ENCODE measurements around the gene ZBED4. TPM values are rescaled to one million over a fixed set of nuclear protein-coding genes. Genes with fewer than 3 reads are reported as not detected.

Gene ZBED4
- total RNA-seq, 2 experiments from 2014 or later = 21.0 to 21.5 TPM

DNA sequence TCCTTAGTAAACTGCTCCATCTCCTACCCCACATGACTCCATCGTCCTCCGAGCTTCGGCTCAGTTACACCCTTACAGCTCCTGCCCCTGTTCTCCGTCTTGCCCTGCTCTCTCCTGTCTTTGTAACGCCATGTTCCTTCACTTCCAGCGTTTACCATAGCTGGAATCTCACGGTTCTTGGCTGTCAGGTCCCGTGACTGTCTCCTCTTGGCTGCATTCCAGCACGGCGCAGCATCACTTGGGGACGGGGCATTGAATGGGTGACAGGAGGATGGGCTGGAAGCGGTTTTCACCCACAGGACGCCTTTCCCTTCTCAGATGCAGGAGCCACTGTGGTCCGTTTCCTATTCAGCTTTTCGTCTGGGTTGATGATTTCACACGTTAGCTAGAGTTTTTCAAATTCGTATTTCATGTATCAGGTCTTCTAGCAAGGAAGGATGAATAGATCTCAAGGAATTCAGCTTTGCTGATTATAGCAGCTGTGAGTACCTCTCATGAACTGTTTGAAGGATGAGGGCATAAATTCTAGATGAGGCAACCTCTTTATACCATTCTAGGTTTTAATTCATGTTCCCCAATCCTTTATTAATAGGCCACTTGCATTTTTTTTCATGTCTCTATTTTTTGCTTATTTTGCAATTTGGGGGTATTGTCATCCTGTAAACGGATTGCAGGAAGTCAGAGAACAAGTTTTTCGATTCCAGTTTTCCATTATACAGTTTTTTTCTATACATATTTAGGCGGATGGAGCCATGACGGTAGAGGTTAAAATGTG lies 29.1 kb downstream of the ZBED4 start:
- no peaks in the 10 kb centered on the region for H3K9me3 Mint-ChIP-seq
- no peak overlapping the region for H3K27ac Mint-ChIP-seq
- no peak for ATAC-seq (ENCODE audit: low read depth)
- POLR2A ChIA-PET = no interaction called here
- H3K27me3 Mint-ChIP-seq = no peaks in the 10 kb centered on the region
- H3K4me1 Mint-ChIP-seq = peaks cover 20% of the 10 kb centered on the region
- peaks cover 34% of the 10 kb centered on the region for H3K36me3 Mint-ChIP-seq
- DNase-seq = no peak
- no peak overlapping the region for H3K4me3 Mint-ChIP-seq

DNA sequence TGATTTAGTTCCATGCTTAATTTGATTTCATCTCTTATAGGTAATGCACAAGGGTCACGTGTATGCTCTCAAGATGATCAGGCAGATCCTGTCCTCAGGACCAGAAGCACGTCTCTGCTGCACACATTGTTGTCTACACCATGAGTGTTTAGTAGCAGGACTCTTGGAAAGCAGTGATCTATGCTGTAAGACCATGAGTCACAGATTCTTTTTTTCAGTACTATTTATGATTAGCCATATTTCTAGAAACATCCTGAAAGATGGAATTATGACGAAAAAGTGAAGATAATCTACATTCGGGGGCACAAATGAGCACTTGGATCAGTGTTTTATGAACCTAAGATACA lies 29.6 kb downstream of the ZBED4 start:
- no peaks in the 10 kb centered on the region for H3K9me3 Mint-ChIP-seq
- H3K27me3 Mint-ChIP-seq = no peaks in the 10 kb centered on the region
- ATAC-seq (ENCODE audit: low read depth) = no peak
- H3K27ac Mint-ChIP-seq = no peak overlapping the region
- POLR2A ChIA-PET = no interaction called here
- H3K4me1 Mint-ChIP-seq = peaks cover 19% of the 10 kb centered on the region
- no peak for DNase-seq
- peaks cover 36% of the 10 kb centered on the region for H3K36me3 Mint-ChIP-seq
- no peak overlapping the region for H3K4me3 Mint-ChIP-seq

DNA sequence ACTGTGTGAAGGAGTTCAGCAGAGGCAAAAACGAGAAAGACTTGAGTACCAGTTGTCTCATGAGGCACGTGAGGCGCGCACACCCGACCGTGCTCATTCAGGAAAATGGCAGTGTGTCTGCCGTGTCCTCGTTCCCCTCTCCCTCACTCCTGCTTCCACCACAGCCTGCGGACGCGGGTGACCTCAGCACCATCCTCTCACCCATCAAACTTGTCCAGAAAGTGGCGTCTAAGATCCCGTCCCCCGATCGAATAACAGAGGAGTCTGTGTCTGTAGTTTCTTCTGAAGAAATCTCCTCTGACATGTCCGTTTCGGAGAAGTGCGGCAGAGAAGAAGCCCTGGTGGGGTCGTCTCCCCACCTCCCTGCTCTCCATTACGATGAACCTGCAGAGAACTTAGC lies 30.4 kb downstream of the ZBED4 start:
- ATAC-seq (ENCODE audit: low read depth) = no peak
- POLR2A ChIA-PET = no interaction called here
- DNase-seq = no peak

DNA sequence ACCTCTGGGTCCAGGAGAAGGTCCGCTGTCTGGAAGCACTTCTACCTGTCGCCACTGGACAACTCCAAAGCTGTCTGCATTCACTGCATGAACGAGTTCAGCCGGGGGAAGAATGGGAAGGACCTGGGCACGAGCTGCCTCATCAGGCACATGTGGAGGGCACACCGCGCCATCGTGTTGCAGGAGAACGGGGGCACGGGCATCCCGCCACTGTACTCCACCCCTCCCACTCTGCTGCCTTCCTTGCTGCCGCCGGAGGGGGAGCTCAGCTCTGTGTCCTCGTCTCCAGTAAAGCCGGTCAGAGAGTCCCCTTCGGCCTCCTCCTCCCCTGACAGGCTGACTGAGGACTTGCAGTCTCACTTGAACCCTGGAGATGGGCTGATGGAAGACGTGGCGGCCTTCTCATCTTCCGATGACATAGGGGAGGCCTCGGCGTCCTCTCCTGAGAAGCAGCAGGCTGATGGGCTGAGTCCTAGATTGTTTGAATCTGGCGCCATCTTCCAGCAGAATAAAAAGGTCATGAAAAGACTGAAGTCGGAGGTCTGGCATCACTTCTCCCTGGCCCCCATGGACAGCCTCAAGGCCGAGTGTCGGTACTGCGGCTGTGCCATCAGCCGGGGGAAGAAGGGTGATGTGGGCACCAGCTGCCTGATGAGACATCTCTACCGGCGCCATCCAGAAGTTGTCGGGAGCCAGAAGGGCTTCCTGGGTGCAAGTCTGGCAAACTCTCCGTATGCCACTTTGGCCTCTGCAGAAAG lies 31.0 kb downstream of the ZBED4 start:
- POLR2A ChIA-PET = no interaction called here
- H3K27ac Mint-ChIP-seq = no peak overlapping the region
- no peaks in the 10 kb centered on the region for H3K27me3 Mint-ChIP-seq
- peaks cover 45% of the 10 kb centered on the region for H3K36me3 Mint-ChIP-seq
- ATAC-seq (ENCODE audit: low read depth) (no peak), DNase-seq (no peak)
- H3K4me3 Mint-ChIP-seq = no peak overlapping the region
- no peaks in the 10 kb centered on the region for H3K9me3 Mint-ChIP-seq
- H3K4me1 Mint-ChIP-seq = peaks cover 17% of the 10 kb centered on the region

More for the DNA sequence above, 30.4 kb downstream of the ZBED4 start:
- Mint-ChIP-seq H3K27ac (no peak overlapping the region), H3K36me3 (peaks cover 39% of the 10 kb centered on the region), H3K9me3 (no peaks in the 10 kb centered on the region), H3K4me3 (no peak overlapping the region), H3K27me3 (no peaks in the 10 kb centered on the region), H3K4me1 (peaks cover 18% of the 10 kb centered on the region)

DNA sequence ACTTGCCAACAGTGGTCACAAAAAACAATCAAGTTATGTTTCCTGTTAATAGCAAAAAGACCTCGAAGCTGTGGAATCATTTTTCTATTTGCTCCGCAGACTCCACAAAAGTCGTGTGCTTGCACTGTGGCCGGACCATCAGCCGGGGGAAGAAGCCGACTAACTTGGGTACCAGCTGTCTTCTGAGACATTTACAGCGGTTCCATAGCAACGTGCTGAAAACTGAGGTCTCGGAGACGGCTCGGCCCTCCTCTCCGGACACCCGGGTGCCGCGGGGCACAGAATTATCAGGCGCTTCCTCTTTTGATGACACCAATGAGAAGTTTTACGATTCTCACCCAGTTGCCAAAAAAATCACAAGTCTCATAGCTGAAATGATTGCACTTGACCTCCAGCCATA lies 31.6 kb downstream of the ZBED4 start:
- Mint-ChIP-seq H3K4me3 (no peak overlapping the region), H3K36me3 (peaks cover 47% of the 10 kb centered on the region), H3K27me3 (no peaks in the 10 kb centered on the region), H3K27ac (no peak overlapping the region), H3K4me1 (peaks cover 12% of the 10 kb centered on the region), H3K9me3 (peaks cover 4% of the 10 kb centered on the region)
- ATAC-seq (ENCODE audit: low read depth) = no peak
- no peak for DNase-seq
- POLR2A ChIA-PET = no interaction called here

DNA sequence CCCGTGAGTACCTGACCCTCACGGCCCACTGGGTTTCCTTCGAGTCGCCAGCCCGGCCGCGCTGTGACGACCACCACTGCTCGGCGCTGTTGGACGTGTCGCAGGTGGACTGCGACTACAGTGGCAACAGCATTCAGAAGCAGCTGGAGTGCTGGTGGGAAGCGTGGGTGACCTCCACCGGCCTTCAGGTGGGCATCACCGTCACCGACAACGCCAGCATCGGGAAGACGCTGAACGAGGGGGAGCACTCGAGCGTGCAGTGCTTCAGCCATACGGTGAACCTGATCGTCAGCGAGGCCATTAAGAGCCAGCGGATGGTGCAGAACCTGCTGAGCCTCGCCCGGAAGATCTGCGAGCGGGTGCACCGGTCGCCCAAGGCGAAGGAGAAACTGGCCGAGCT lies 32.2 kb downstream of the ZBED4 start:
- peaks cover 53% of the 10 kb centered on the region for H3K36me3 Mint-ChIP-seq
- H3K27me3 Mint-ChIP-seq = no peaks in the 10 kb centered on the region
- no peak for DNase-seq
- ATAC-seq (ENCODE audit: low read depth) = no peak
- no peak overlapping the region for H3K4me3 Mint-ChIP-seq
- peaks cover 4% of the 10 kb centered on the region for H3K9me3 Mint-ChIP-seq
- H3K4me1 Mint-ChIP-seq = peaks cover 7% of the 10 kb centered on the region
- no peak overlapping the region for H3K27ac Mint-ChIP-seq
- POLR2A ChIA-PET = no interaction called here

DNA sequence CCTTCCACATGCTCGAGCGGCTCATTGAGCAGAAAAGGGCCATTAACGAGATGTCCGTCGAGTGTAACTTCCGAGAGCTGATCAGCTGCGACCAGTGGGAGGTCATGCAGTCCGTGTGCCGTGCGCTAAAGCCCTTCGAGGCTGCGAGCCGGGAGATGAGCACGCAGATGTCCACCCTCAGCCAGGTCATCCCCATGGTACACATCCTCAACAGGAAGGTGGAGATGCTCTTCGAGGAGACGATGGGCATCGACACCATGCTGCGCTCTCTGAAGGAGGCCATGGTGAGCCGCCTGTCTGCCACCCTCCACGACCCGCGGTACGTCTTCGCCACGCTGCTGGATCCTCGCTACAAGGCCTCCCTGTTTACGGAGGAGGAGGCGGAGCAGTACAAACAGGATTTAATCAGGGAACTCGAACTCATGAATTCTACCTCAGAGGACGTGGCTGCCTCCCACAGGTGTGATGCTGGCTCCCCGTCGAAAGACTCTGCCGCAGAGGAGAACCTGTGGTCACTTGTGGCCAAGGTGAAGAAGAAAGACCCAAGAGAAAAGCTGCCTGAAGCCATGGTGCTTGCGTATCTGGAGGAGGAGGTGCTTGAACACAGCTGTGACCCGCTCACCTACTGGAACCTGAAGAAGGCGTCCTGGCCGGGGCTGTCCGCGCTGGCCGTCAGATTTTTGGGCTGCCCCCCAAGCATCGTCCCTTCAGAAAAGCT lies 32.9 kb downstream of the ZBED4 start:
- no peak overlapping the region for H3K27ac Mint-ChIP-seq
- H3K4me3 Mint-ChIP-seq = no peak overlapping the region
- POLR2A ChIA-PET = no interaction called here

DNA sequence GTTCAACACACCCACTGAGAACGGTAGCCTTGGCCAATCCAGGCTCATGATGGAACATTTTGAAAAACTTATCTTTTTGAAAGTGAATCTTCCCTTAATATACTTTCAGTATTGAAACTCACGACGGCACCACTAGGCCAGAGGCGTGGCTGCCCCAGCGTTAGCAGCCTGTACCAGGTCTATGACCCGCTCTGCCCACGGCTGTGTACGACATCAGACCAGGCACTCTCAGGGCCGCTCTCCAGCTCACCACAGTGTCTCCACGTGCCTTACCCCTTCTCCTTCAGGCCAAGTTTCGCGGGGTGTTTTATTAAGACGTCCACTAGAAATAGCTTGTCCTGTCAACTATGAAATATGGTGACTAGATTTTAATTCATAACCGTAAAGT lies 33.4 kb downstream of the ZBED4 start:
- Mint-ChIP-seq H3K27ac (no peak overlapping the region), H3K36me3 (peaks cover 63% of the 10 kb centered on the region), H3K27me3 (no peaks in the 10 kb centered on the region), H3K9me3 (peaks cover 7% of the 10 kb centered on the region), H3K4me1 (peaks cover 2% of the 10 kb centered on the region), H3K4me3 (no peak overlapping the region)
- POLR2A ChIA-PET = no interaction called here
- no peak for DNase-seq
- ATAC-seq (ENCODE audit: low read depth) = no peak

More for the DNA sequence above, 32.9 kb downstream of the ZBED4 start:
- Mint-ChIP-seq H3K9me3 (peaks cover 7% of the 10 kb centered on the region), H3K4me1 (peaks cover 5% of the 10 kb centered on the region), H3K36me3 (peaks cover 59% of the 10 kb centered on the region), H3K27me3 (no peaks in the 10 kb centered on the region)
- no peak for ATAC-seq (ENCODE audit: low read depth)
- no peak for DNase-seq

DNA sequence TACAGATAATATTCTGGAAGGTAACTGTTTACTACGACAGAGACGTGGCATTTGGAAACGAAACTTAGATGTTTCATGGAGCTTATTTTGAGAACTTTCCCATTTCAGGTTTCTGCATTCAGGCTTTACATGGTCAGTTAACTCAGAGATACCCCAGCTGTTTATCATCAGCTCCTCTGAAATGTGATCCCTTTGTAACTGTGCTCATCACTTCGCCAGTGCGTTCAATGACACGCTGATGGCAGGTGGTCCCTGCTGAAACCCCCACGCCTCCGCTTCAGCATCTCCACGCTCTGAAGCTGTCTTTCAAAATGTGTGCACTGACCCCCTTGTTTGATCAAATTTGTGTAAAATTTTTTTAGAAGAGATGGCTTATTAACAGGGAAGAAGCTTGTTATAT lies 34.1 kb downstream of the ZBED4 start:
- POLR2A ChIA-PET = no interaction called here

DNA sequence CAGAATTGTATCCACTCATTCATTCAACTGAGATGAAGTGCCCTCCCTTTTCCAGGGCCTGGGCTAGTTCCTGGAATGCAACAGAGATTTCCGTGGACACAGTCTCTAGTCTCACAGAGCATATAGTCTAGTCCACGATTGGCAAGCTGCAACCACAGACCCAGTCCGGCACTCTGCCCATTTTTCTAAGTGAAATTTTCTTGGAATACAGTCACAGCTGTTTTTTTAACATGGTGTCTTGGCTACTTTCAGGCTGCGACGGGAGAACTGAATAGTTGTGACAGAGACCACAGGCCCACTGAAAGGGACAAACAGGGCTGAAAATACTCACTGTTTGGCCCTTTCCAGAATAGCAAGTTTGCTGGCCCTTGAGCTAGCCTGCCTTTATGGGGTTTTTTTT lies 35.4 kb downstream of the ZBED4 start:
- DNase-seq = no peak
- ATAC-seq (ENCODE audit: low read depth) = no peak
- H3K27me3 Mint-ChIP-seq = no peaks in the 10 kb centered on the region
- H3K4me3 Mint-ChIP-seq = no peak overlapping the region
- H3K27ac Mint-ChIP-seq = no peak overlapping the region
- H3K4me1 Mint-ChIP-seq = no peaks in the 10 kb centered on the region
- POLR2A ChIA-PET = no interaction called here
- peaks cover 7% of the 10 kb centered on the region for H3K9me3 Mint-ChIP-seq
- peaks cover 75% of the 10 kb centered on the region for H3K36me3 Mint-ChIP-seq

More for the DNA sequence above, 34.1 kb downstream of the ZBED4 start:
- Mint-ChIP-seq H3K4me3 (no peak overlapping the region), H3K4me1 (no peaks in the 10 kb centered on the region), H3K27ac (no peak overlapping the region), H3K9me3 (peaks cover 7% of the 10 kb centered on the region), H3K36me3 (peaks cover 66% of the 10 kb centered on the region), H3K27me3 (no peaks in the 10 kb centered on the region)
- ATAC-seq (ENCODE audit: low read depth) (no peak), DNase-seq (no peak)

DNA sequence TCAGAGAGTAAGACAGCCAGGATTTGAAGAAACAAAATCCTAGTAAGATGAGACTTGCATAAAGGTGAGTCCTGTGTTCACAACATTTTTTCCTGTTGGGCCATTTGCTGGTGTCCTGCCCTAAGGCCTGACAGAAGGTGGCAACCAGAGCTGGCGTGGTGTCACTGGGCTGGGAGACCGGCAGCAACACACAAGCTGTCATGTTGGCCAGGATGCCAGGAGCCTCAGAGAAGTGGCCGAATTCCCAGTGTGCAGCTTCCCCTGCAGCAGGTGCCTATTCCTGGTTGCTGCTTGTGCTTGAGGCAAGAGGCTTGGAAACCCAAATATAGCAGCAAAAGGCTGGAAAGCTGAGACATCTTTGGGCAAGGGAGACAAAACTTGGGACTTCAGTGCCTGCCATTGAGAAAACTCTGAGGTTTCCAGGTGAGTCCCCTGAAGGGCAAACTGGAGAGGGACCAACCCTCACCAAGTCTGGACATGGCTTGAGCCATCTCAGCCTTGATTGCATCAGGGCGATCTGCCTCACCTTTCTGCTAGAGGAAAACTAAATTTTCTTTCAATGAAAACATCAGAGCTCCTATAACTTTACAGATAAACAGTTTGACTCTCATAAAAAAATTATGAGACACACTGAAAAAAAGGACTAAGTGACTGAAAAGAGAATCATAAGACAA lies 38.7 kb downstream of the ZBED4 start:
- POLR2A ChIA-PET = no interaction called here
- Mint-ChIP-seq H3K4me1 (no peaks in the 10 kb centered on the region), H3K9me3 (peaks cover 10% of the 10 kb centered on the region), H3K27ac (no peak overlapping the region), H3K4me3 (no peak overlapping the region), H3K27me3 (no peaks in the 10 kb centered on the region), H3K36me3 (peaks cover 71% of the 10 kb centered on the region)
- ATAC-seq (ENCODE audit: low read depth) (no peak), DNase-seq (peak; percentile 7)

DNA sequence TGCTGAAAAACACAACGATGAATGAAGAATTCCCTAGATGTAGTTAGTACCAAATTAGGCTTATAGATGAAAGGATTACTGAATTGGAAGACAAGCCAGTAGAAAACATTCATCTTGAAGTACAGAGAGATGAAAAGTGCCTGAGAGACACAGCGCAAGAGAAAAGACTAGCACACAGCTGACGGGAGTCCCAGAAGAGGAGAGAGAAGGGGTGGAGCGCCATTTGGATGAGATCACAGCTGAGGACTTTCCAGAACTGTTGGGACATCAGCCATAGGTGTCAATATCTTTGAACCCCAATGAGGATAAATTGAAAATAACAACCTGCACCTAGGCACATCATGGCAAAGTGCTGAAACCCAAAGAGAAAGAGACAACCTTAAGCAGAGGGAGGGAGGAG lies 39.4 kb downstream of the ZBED4 start:
- no peak for DNase-seq
- no peak overlapping the region for H3K27ac Mint-ChIP-seq
- POLR2A ChIA-PET = interaction anchor here (1.0 kb wide), 1 partner anchor 38 kb away, joined by 3 read pairs; no protein-coding TSS in a partner anchor
- H3K4me1 Mint-ChIP-seq = no peaks in the 10 kb centered on the region
- no peaks in the 10 kb centered on the region for H3K27me3 Mint-ChIP-seq
- ATAC-seq (ENCODE audit: low read depth) = no peak
- peaks cover 10% of the 10 kb centered on the region for H3K9me3 Mint-ChIP-seq
- peaks cover 70% of the 10 kb centered on the region for H3K36me3 Mint-ChIP-seq
- no peak overlapping the region for H3K4me3 Mint-ChIP-seq

DNA sequence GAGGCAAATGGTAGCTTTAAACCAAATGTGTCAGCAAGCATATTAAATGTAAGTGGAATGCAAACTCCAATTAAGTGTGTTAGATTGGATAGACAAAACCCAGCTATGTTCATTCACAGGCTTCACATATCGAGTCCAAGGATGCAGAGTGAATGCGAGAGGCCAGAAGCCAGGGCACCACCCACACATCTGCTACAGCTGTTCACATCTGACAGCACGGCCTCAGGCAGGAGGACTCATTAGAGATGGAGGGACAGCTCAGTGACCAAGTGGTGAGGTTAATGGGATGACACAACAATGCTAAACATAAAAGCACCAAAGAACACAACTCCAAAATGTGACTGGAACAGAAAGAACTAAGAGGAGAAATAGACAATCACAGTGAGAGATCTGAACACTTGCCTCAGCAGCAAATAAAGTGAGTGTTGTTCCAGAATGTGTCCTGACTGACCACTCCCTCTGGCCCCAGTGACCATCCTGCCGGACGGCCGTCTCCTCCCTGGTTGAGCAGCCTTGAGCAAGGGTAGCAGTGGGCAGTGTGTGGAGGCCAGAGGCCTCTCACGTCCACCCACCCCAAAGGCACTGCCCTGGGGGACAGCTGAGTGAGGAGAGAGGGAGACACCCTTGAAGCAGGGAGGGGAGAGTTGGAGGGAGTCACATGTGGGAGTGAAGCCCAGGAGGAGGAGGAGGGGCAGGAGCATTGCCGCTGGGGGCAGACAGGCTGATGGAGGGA lies 40.8 kb downstream of the ZBED4 start:
- DNase-seq (peak; percentile 26), ATAC-seq (ENCODE audit: low read depth) (no peak)
- Mint-ChIP-seq H3K36me3 (peaks cover 65% of the 10 kb centered on the region), H3K27me3 (no peaks in the 10 kb centered on the region), H3K9me3 (peaks cover 10% of the 10 kb centered on the region), H3K27ac (no peak overlapping the region), H3K4me3 (no peak overlapping the region), H3K4me1 (no peaks in the 10 kb centered on the region)
- POLR2A ChIA-PET = no interaction called here
